Measurements from ENCODE around the gene DOC2B.
"Not testable (repeated sequence)": the region's sequence is repeated elsewhere in the genome, so short reads cannot be mapped to it uniquely, and the experiment has no call there.

DOC2B gene

GRCh38 chr17:181245-182049, at the start of gene DOC2B:
Gene DOC2B (minus strand): TSS chr17:181650. CDS start chr17:181479, 171 bp downstream.
- ATAC-seq (peak; percentile 53), DNase-seq (peak; percentile 17)

- ATAC-seq (no peak), DNase-seq (no peak)
Measured at GRCh38 chr17:230395-230770, 48.9 kb upstream of the DOC2B start.

- DNase-seq = no peak
- ATAC-seq = no peak
Measured at GRCh38 chr17:229709-230394, 48.4 kb upstream of the DOC2B start.

GRCh38 chr17:228951-229708, 47.7 kb upstream of the DOC2B start:
- ATAC-seq (no peak), DNase-seq (no peak)

- no peak for ATAC-seq
- no peak for DNase-seq
Measured at GRCh38 chr17:227946-228615, 46.6 kb upstream of the DOC2B start.

GRCh38 chr17:227078-227945, 45.9 kb upstream of the DOC2B start:
- ATAC-seq (no peak), DNase-seq (no peak)

GRCh38 chr17:226108-227077, 44.9 kb upstream of the DOC2B start:
- ATAC-seq (no peak), DNase-seq (no peak)

GRCh38 chr17:225551-225950, 44.1 kb upstream of the DOC2B start:
- ATAC-seq (no peak), DNase-seq (no peak)

GRCh38 chr17:224576-224975, 43.1 kb upstream of the DOC2B start:
- not testable (repeated sequence) for DNase-seq, ATAC-seq

- DNase-seq (no peak), ATAC-seq (no peak)
Measured at GRCh38 chr17:223723-224471, 42.4 kb upstream of the DOC2B start.

GRCh38 chr17:222172-222571, 40.7 kb upstream of the DOC2B start:
- ATAC-seq (no peak), DNase-seq (no peak)

- ATAC-seq (no peak), DNase-seq (no peak)
Measured at GRCh38 chr17:219696-220095, 38.2 kb upstream of the DOC2B start.

- no peak for ATAC-seq
- no peak for DNase-seq
Measured at GRCh38 chr17:218432-219110, 37.1 kb upstream of the DOC2B start.

- ATAC-seq (no peak), DNase-seq (no peak)
Measured at GRCh38 chr17:216625-217024, 35.2 kb upstream of the DOC2B start.

GRCh38 chr17:215563-216478, 34.4 kb upstream of the DOC2B start:
- ATAC-seq = not testable (repeated sequence)

GRCh38 chr17:214881-215331, 33.5 kb upstream of the DOC2B start:
- ATAC-seq (no peak), DNase-seq (no peak)

More at GRCh38 chr17:215563-216478, 34.4 kb upstream of the DOC2B start:
- DNase-seq = not testable (repeated sequence)

GRCh38 chr17:213286-214105, 32.0 kb upstream of the DOC2B start:
- ATAC-seq (no peak), DNase-seq (no peak)
